Chondrocyte (in vitro differentiated cells): ENCODE measurements around the gene DTNA. TPM values are rescaled to one million over a fixed set of nuclear protein-coding genes. Genes with fewer than 3 reads are reported as not detected.

Experiments
- DNase-seq: peaks from one replicate; pipeline ENCODE4 v3.0.0; 2021; ENCODE audit warnings: mixed read lengths, low spot score
- H3K27ac Mint-ChIP-seq: one replicate; pipeline ENCODE4 v1.8.0; 2021; ENCODE audit warnings: mild to moderate bottlenecking, moderate library complexity, mixed read lengths; ENCODE audit not compliant: unreplicated experiment
- H3K27me3 Mint-ChIP-seq: 2 replicates; pipeline ENCODE4 v1.8.0; 2021; ENCODE audit warnings: low read depth, mixed read lengths
- H3K36me3 Mint-ChIP-seq: 2 replicates; pipeline ENCODE4 v1.8.0; 2021; ENCODE audit warnings: low read depth, mixed read lengths
- H3K4me1 Mint-ChIP-seq: 2 replicates; pipeline ENCODE4 v1.8.0; 2021; ENCODE audit warnings: low read depth, mild to moderate bottlenecking, mixed read lengths
- H3K4me3 Mint-ChIP-seq: one replicate; pipeline ENCODE4 v1.8.0; 2021; ENCODE audit warnings: mild to moderate bottlenecking, moderate library complexity, mixed read lengths; ENCODE audit not compliant: unreplicated experiment
- H3K9me3 Mint-ChIP-seq: 2 replicates; pipeline ENCODE4 v1.8.0; 2021; ENCODE audit warnings: low read depth, mixed read lengths
- total RNA-seq: library from RNA; stranded (reverse); gene quantifications from 3 replicates; pipeline ENCODE4 v1.2.1, GENCODE V29; 2021
- TF ChIP-seq, protein P1 (sequence below): fragments of 200-600 bp; sonication (generic); IDR thresholded peaks from 2 replicates; pipeline ENCODE4 v1.5.0; 2021; ENCODE audit warnings: antibody characterized with exemption, mild to moderate bottlenecking, moderate library complexity

The DTNA gene
- total RNA-seq, 1 donor from 2014 or later: 3.7 TPM

DNA sequence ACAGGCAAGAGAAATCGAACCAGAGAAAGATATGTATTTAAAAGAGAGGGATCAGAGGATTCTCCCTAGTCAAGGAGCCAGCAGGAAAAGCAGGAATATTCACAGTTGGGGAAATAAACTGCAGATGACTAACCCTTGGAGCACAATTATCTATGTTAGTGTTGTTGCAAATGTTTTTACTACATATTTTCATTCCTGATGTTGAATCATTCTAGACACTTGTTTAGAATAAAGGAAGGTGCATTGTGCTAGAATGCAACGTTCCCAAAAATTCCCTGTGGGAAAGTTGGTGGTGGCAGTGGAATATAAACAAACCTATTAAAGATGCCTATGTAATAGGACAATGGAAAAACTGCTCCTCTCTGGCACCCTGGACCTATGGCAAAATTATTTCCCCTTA, 63.3 kb downstream of the DTNA start:
- no peaks in the 10 kb centered on the region for H3K36me3 Mint-ChIP-seq
- no peaks in the 10 kb centered on the region for H3K27me3 Mint-ChIP-seq
- peaks cover 43% of the 10 kb centered on the region for H3K4me1 Mint-ChIP-seq
- no peak overlapping the region for H3K4me3 Mint-ChIP-seq
- no peaks in the 10 kb centered on the region for H3K9me3 Mint-ChIP-seq
- no peak for DNase-seq
- H3K27ac Mint-ChIP-seq: peak overlapping the region; percentile 74
- TF ChIP-seq, protein P1, sequence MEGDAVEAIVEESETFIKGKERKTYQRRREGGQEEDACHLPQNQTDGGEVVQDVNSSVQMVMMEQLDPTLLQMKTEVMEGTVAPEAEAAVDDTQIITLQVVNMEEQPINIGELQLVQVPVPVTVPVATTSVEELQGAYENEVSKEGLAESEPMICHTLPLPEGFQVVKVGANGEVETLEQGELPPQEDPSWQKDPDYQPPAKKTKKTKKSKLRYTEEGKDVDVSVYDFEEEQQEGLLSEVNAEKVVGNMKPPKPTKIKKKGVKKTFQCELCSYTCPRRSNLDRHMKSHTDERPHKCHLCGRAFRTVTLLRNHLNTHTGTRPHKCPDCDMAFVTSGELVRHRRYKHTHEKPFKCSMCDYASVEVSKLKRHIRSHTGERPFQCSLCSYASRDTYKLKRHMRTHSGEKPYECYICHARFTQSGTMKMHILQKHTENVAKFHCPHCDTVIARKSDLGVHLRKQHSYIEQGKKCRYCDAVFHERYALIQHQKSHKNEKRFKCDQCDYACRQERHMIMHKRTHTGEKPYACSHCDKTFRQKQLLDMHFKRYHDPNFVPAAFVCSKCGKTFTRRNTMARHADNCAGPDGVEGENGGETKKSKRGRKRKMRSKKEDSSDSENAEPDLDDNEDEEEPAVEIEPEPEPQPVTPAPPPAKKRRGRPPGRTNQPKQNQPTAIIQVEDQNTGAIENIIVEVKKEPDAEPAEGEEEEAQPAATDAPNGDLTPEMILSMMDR: no peak

DNA sequence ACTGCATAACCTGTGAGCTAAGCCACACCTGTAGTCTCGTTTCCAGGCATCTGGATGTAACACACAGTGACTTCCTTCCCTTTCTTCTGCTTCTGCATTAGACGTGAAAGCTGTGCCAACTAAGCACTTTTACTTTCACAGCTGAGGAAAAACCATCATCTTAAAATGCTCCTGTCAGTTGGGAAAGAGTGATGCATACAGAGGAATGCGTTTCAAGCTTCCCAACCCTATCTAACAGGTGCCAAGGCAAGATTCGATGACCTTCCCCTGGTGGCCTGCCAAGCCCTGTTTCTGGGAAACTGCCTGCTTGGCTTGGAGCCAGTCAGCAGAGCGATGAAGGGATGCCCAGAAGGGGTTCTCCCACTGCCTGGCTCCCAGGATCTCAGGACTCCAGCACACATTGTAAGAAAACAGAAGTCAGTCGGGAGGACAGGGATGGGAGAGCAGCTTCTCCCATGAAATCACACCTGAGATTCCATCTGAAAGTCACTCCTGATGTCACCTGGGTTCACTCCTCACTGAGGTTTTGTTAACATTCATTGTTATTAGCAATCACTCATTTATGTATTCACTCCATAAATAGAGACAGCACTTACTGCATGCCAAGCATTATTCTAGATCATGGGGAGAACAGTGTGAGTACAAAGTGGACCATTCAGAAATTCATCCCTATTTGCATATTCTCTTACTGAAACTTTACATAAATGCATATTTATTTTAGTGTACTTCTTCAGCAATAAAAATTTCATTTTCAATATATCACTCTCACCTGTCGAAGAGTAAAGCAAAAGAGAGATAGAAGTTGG, 64.1 kb downstream of the DTNA start:
- no peak for DNase-seq
- TF ChIP-seq, protein P1: no peak
- no peaks in the 10 kb centered on the region for H3K9me3 Mint-ChIP-seq
- no peaks in the 10 kb centered on the region for H3K36me3 Mint-ChIP-seq
- H3K27ac Mint-ChIP-seq: peak overlapping the region; percentile 74
- no peaks in the 10 kb centered on the region for H3K27me3 Mint-ChIP-seq
- peaks cover 37% of the 10 kb centered on the region for H3K4me1 Mint-ChIP-seq
- peak overlapping the region; percentile 2 for H3K4me3 Mint-ChIP-seq

DNA sequence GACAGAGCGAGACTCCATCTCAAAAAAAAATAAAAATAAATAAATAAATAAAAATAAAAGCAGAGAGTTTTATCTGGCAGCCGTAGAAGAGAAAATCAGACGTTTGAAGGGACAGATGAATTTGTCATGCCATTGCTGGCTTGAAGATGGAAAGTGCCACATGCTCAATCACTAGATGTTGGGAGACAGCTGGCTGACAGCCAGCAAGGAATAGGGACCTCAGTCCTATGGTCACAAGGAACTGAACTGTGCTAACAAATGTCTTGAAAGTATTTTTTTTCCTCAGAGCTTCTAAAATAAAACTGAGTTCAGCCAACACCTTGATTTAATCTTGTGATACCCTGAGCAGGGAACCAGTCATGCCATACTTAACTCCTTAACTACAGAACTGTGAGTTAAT, 65.4 kb downstream of the DTNA start:
- no peak overlapping the region for H3K4me3 Mint-ChIP-seq
- TF ChIP-seq, protein P1: no peak
- no peak overlapping the region for H3K27ac Mint-ChIP-seq
- H3K36me3 Mint-ChIP-seq: no peaks in the 10 kb centered on the region
- H3K27me3 Mint-ChIP-seq: no peaks in the 10 kb centered on the region
- no peak for DNase-seq
- no peaks in the 10 kb centered on the region for H3K9me3 Mint-ChIP-seq
- peaks cover 36% of the 10 kb centered on the region for H3K4me1 Mint-ChIP-seq

DNA sequence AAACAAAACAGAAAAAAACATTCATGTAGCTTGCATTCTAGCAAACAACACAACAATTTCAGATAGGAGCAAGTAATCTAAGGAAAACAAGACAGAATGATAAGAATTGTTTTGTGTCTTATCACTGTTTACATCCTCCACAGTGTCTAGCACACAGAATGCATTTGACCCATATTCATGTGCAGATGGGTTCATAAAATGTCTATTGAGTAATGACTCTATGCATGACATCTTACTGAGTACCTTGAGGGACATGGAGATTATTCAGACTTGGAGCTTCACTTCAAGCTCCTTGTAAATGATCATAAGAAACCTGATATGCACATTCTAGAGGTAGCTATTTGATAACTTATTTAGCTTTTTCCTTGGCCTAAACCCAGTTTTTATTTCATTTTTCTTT, 69.0 kb downstream of the DTNA start:
- TF ChIP-seq, protein P1: no peak
- Mint-ChIP-seq H3K36me3 (no peaks in the 10 kb centered on the region), H3K27me3 (no peaks in the 10 kb centered on the region), H3K4me3 (no peak overlapping the region), H3K27ac (no peak overlapping the region), H3K4me1 (peaks cover 20% of the 10 kb centered on the region), H3K9me3 (no peaks in the 10 kb centered on the region)
- DNase-seq: no peak

DNA sequence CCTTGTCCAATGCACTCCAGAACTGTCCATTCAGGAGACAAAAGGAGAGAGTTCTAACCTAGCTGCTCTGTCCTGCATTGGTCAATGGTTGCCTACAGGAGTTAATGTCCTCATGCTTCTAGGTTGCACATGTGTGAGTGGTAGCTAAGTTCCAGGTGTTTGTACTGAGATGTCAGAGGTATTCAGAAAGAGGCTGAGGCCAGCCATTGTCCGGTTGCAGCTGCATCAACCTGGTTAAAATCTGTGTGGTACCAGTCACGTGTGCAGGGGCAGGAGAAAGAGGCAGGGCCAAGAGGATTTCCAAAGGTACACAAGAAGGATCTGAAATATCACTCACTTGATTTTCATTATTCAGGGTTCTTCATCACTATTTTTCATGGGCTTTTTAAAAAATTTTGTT, 70.8 kb downstream of the DTNA start:
- no peaks in the 10 kb centered on the region for H3K36me3 Mint-ChIP-seq
- no peak overlapping the region for H3K27ac Mint-ChIP-seq
- TF ChIP-seq, protein P1: no peak
- peaks cover 13% of the 10 kb centered on the region for H3K4me1 Mint-ChIP-seq
- DNase-seq: no peak
- H3K9me3 Mint-ChIP-seq: no peaks in the 10 kb centered on the region
- H3K27me3 Mint-ChIP-seq: no peaks in the 10 kb centered on the region
- H3K4me3 Mint-ChIP-seq: no peak overlapping the region
